GM12878 (cell line): Measurements from ENCODE around the gene GALNT16. TPM values are rescaled to one million over a fixed set of nuclear protein-coding genes. Genes with fewer than 3 reads are reported as not detected.

Experiments used
- ATF7 ChIP-seq: fragments of 450-650 bp; IDR thresholded peaks from 2 replicates; pipeline ENCODE4 v1.6.1; 2016; ENCODE audit warnings: low read depth, mild to moderate bottlenecking
- BACH1 ChIP-seq: fragments of 450-650 bp; IDR thresholded peaks from 2 replicates; pipeline ENCODE4 v1.6.1; 2017; ENCODE audit warnings: mild to moderate bottlenecking, borderline replicate concordance
- E2F4 ChIP-seq: IDR thresholded peaks from 2 replicates; pipeline ENCODE4 v1.6.1; 2012; ENCODE audit warnings: low read depth, low read length, improper control_type of control experiment
- E4F1 ChIP-seq: fragments of 450-650 bp; IDR thresholded peaks from 2 replicates; pipeline ENCODE4 v1.6.1; 2018; ENCODE audit warnings: borderline replicate concordance, mild to moderate bottlenecking; ENCODE audit not compliant: partially characterized antibody
- ELK1 ChIP-seq: IDR thresholded peaks from 2 replicates; pipeline ENCODE4 v1.6.1; 2012; ENCODE audit warnings: low read depth, low read length, improper control_type of control experiment
- ESRRA ChIP-seq: IDR thresholded peaks from 2 replicates; pipeline ENCODE4 v1.6.1; 2012; ENCODE audit warnings: mild to moderate bottlenecking, low read length, improper control_type of control experiment
- FOXK2 ChIP-seq: fragments of 450-650 bp; IDR thresholded peaks from 2 replicates; pipeline ENCODE4 v1.6.1; 2017; ENCODE audit warnings: mild to moderate bottlenecking, moderate library complexity
- NFIC ChIP-seq: IDR thresholded peaks from 2 replicates; pipeline ENCODE4 v1.6.1; 2012; ENCODE audit warnings: low read depth, mild to moderate bottlenecking, inconsistent platforms, low read length, moderate library complexity
- PAX5 ChIP-seq: IDR thresholded peaks from 2 replicates; pipeline ENCODE4 v1.6.1; 2011; ENCODE audit warnings: low read depth, low read length, borderline replicate concordance
- RFX5 ChIP-seq: IDR thresholded peaks from 2 replicates; pipeline ENCODE4 v1.6.1; 2011; ENCODE audit warnings: low read depth, low read length, improper control_type of control experiment
- SIX5 ChIP-seq: IDR thresholded peaks from 2 replicates; pipeline ENCODE4 v1.6.1; 2011; ENCODE audit warnings: mild to moderate bottlenecking, low read depth, low read length, moderate library complexity; ENCODE audit not compliant: severe bottlenecking
- SPI1 ChIP-seq: IDR thresholded peaks from 2 replicates; pipeline ENCODE4 v1.6.1; 2011; ENCODE audit warnings: low read depth, mild to moderate bottlenecking, low read length, moderate library complexity, borderline replicate concordance; ENCODE audit not compliant: insufficient read depth
- STAT3 ChIP-seq: IDR thresholded peaks from 2 replicates; pipeline ENCODE4 v1.6.1; 2011; ENCODE audit warnings: low read depth, low read length, improper control_type of control experiment
- USF2 ChIP-seq: IDR thresholded peaks from 2 replicates; pipeline ENCODE4 v1.6.1; 2011; ENCODE audit warnings: low read depth, low read length, improper control_type of control experiment, borderline replicate concordance
- ZNF687 ChIP-seq: fragments of 450-650 bp; IDR thresholded peaks from 2 replicates; pipeline ENCODE4 v1.6.1; 2017; ENCODE audit warnings: mild to moderate bottlenecking, moderate library complexity
- ZZZ3 ChIP-seq: IDR thresholded peaks from 2 replicates; pipeline ENCODE4 v1.6.1; 2011; ENCODE audit warnings: low read depth; ENCODE audit not compliant: control insufficient read depth, insufficient read length
- polyA plus RNA-seq, 11 experiments: library from polyadenylated mRNA; depleted of rRNA in 4 of 11; unstranded in 6 of 11; stranded (reverse) in 5 of 11; fragments of >200 nt; fragmentation: Nextera tagmentation in 4 of 11; fragmentation: Illumina TruSeq in 1 of 11; extraction: Ambion mirVana in 4 of 11; extraction: Trizol in 1 of 11; gene quantifications; 1 replicate in 1 of 11; 2 replicates in 10 of 11; pipeline versions ENCODE4 v1.2.1 to v1.2.3, GENCODE V29; 2011 to 2016; ENCODE audit warnings: inconsistent platforms in 2 of 11, missing spikeins in 2 of 11, low read depth in 1 of 11
- total RNA-seq, 4 experiments: library from RNA; depleted of rRNA in 3 of 4; stranded (reverse); fragments of >200 nt in 3 of 4; fragmentation: Illumina TruSeq in 1 of 4; extraction: Trizol in 1 of 4; gene quantifications; 2 replicates each; pipeline versions ENCODE4 v1.2.1 to v1.2.3, GENCODE V29; 2013 to 2021

The GALNT16 gene
- total and polyA plus RNA-seq, 10 of the 15 experiments (the other 5 are each of a cell fraction or from before 2014, with no cell fraction given): under 0.01 to 0.08 (median 0.03) TPM; not detected in 3

GRCh38 chr14:69358233-69358963, 98.4 kb downstream of the GALNT16 start (continued):
- TF ChIP-seq E4F1 (no peak), SIX5 (no peak), BACH1 (no peak), ZNF687 (peak; percentile 84), USF2 (no peak), PAX5 (no peak), STAT3 (no peak), E2F4 (no peak), NFIC (no peak), ZZZ3 (no peak), ELK1 (no peak), RFX5 (no peak), ESRRA (no peak), FOXK2 (no peak), ATF7 (peak; percentile 72), SPI1 (0 out of 2 replicates have a peak, but pooled peaks have one; percentile 5)
